Gastrocnemius medialis (tissue), 4 donors: ENCODE results near the gene PACSIN2.

Source experiments
- POLR2A ChIP-seq, 2 donors: fragments of 450-650 bp; IDR thresholded peaks; one replicate each; pipeline ENCODE4 v1.6.1; 2017; ENCODE audit warnings: antibody characterized with exemption in 2 of 2, mild to moderate bottlenecking in 2 of 2, moderate library complexity in 2 of 2
- TF ChIP-seq, protein P1 (sequence below), 5 experiments: fragments of 450-650 bp in 3 of 5; fragments of 200-600 bp in 2 of 5; sonication (generic) in 2 of 5; IDR thresholded peaks in 4 of 5; conservative IDR thresholded peaks in 1 of 5; 1 replicate in 4 of 5; 2 replicates in 1 of 5; pipeline ENCODE4 v1.5.1; 2016 to 2019; ENCODE audit warnings: antibody characterized with exemption in 5 of 5, mild to moderate bottlenecking in 3 of 5, moderate library complexity in 3 of 5

DNA sequence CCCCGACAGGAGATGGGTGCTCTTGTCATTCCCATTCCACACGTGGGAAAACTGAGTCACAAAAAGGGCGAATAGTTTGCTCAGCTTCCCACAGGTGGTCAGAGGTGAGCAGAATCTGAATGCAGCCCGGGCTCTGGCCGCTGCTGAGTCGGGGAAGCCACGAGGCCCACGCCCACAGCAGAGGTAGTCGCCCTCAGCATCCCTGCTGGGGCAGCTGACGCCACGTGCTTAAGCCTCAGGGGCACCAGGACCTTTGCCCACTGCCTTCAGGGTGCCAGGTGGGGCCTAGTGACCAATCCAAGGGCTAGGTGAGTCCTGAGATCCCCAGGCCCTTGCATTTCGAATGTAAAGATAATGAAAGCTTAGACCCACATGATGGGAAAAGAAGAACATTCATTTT, 133.7 kb downstream of the PACSIN2 start:
- TF ChIP-seq, protein P1, sequence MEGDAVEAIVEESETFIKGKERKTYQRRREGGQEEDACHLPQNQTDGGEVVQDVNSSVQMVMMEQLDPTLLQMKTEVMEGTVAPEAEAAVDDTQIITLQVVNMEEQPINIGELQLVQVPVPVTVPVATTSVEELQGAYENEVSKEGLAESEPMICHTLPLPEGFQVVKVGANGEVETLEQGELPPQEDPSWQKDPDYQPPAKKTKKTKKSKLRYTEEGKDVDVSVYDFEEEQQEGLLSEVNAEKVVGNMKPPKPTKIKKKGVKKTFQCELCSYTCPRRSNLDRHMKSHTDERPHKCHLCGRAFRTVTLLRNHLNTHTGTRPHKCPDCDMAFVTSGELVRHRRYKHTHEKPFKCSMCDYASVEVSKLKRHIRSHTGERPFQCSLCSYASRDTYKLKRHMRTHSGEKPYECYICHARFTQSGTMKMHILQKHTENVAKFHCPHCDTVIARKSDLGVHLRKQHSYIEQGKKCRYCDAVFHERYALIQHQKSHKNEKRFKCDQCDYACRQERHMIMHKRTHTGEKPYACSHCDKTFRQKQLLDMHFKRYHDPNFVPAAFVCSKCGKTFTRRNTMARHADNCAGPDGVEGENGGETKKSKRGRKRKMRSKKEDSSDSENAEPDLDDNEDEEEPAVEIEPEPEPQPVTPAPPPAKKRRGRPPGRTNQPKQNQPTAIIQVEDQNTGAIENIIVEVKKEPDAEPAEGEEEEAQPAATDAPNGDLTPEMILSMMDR (IDR thresholded peaks at IDR 0.05 in 4 of 5, conservative IDR thresholded peaks at IDR 0.05 in 1 of 5), result no peak
- no peak for TF ChIP-seq POLR2A (IDR thresholded peaks at IDR 0.05)
